UCSD-AML1 (cell line): Measurements from ENCODE around the gene PEAK3.

Experiments
- DNase-seq: peaks from one replicate; lab custom pipeline; 2025; ENCODE audit not compliant: unreplicated experiment; lab: John Stamatoyannopoulos, UW

Gene PEAK3

GRCh38 chr19:2239173-2239572 is 42.8 kb downstream of the PEAK3 start:
- no peak for DNase-seq

GRCh38 chr19:2237869-2238153 is 44.2 kb downstream of the PEAK3 start:
- no peak for DNase-seq

GRCh38 chr19:2237051-2237868 is 44.7 kb downstream of the PEAK3 start:
- no peak for DNase-seq

- DNase-seq: peak; percentile 98
These were observed 45.5 kb downstream of the PEAK3 start, which contains the start of the genes PLEKHJ1 and SF3A2 for GRCh38 chr19:2236314-2237050. TSS of gene PLEKHJ1 (minus strand) at chr19:2236329. CDS start at chr19:2236248, 81 bp downstream. TSS of gene SF3A2 (plus strand) at chr19:2236824. CDS start at chr19:2243419, 6,595 bp downstream.

- DNase-seq: no peak
These were observed 46.0 kb downstream of the PEAK3 start for GRCh38 chr19:2236064-2236313.

- peak; percentile 36 for DNase-seq
These were observed 46.5 kb downstream of the PEAK3 start for GRCh38 chr19:2235381-2236063.

GRCh38 chr19:2234996-2235380 is 47.0 kb downstream of the PEAK3 start:
- DNase-seq: no peak

- DNase-seq: no peak
These were observed 48.2 kb downstream of the PEAK3 start for GRCh38 chr19:2233601-2234280.

GRCh38 chr19:2232286-2233151 is 49.5 kb downstream of the PEAK3 start:
- DNase-seq: no peak

- no peak for DNase-seq
These were observed 50.3 kb downstream of the PEAK3 start for GRCh38 chr19:2231621-2232221.

GRCh38 chr19:2230807-2231533 is 51.0 kb downstream of the PEAK3 start:
- no peak for DNase-seq

- DNase-seq: no peak
These were observed 51.9 kb downstream of the PEAK3 start for GRCh38 chr19:2230033-2230531.

GRCh38 chr19:2229103-2230032 is 52.6 kb downstream of the PEAK3 start:
- DNase-seq: no peak

- DNase-seq: no peak
These were observed 53.6 kb downstream of the PEAK3 start for GRCh38 chr19:2228157-2229030.

GRCh38 chr19:2227415-2228156 is 54.4 kb downstream of the PEAK3 start:
- no peak for DNase-seq

- no peak for DNase-seq
These were observed 55.1 kb downstream of the PEAK3 start for GRCh38 chr19:2226840-2227360.
